PC-3 (cell line): Measurements from ENCODE around the gene ECHS1.

Experiments used
- CTCF ChIP-seq: fragments of 300-600 bp; sonication (generic); conservative IDR thresholded peaks from 2 replicates; pipeline ENCODE4 v1.5.1; 2017; ENCODE audit warnings: antibody characterized with exemption, low read depth, mild to moderate bottlenecking, low read length
- EZH2 ChIP-seq: fragments of 300-600 bp; sonication (generic); IDR thresholded peaks from one replicate; pipeline ENCODE4 v1.6.1; 2017; ENCODE audit warnings: antibody characterized with exemption, mild to moderate bottlenecking, low read length; ENCODE audit not compliant: unreplicated experiment
- EZH2phosphoT487 ChIP-seq: fragments of 300-600 bp; sonication (generic); IDR thresholded peaks from 2 replicates; pipeline ENCODE4 v1.6.1; 2018; ENCODE audit warnings: mild to moderate bottlenecking, antibody characterized with exemption, low read length, borderline replicate concordance

GRCh38 chr10:133394801-133395221 is 21.7 kb upstream of the ECHS1 start:
- TF ChIP-seq CTCF (no peak), EZH2phosphoT487 (no peak), EZH2 (no peak)
